T-helper 1 cell (primary cell): Measurements from ENCODE around the gene PLEKHA5.
A peak's percentile ranks its signal among the peaks of the same experiment; 100 is the strongest.
"Not testable (repeated sequence)": the region's sequence is repeated elsewhere in the genome, so short reads cannot be mapped to it uniquely, and the experiment has no call there.

Experiments used
- DNase-seq, 5 donors: peaks; one replicate each; pipeline ENCODE4 v3.0.0-alpha.2; 2012 to 2020
- total RNA-seq, 4 donors: gene quantifications; one replicate each; lab custom pipeline; 2026; lab: John Stamatoyannopoulos, UW

PLEKHA5 gene
- total RNA-seq: 5.0 to 36.7 (median 22.8) reads per million in 4 donors

- DNase-seq: peak in 4 of 5 donors; percentile 10 to 43 (median 34)
These were observed at the start of gene PLEKHA5 for GRCh38 chr12:19129486-19130223. Gene PLEKHA5, plus strand, starts transcription at chr12:19129733. Its CDS starts 67 bp downstream, at chr12:19129800.

- no peak for DNase-seq
These were observed 48.6 kb upstream of the PLEKHA5 start for GRCh38 chr12:19080918-19081317.

GRCh38 chr12:19082365-19082911 is 47.1 kb upstream of the PLEKHA5 start:
- peak in 1 of 5 donors; percentile 1 for DNase-seq

GRCh38 chr12:19084547-19084946 is 45.0 kb upstream of the PLEKHA5 start:
- DNase-seq: no peak

- DNase-seq: no peak
These were observed 44.4 kb upstream of the PLEKHA5 start for GRCh38 chr12:19085090-19085489.

GRCh38 chr12:19088606-19089005 is 40.9 kb upstream of the PLEKHA5 start:
- DNase-seq: no peak

- not testable (repeated sequence) for DNase-seq
These were observed 37.1 kb upstream of the PLEKHA5 start for GRCh38 chr12:19092482-19092881.

GRCh38 chr12:19093218-19093617 is 36.3 kb upstream of the PLEKHA5 start:
- DNase-seq: no peak

- no peak for DNase-seq
These were observed 34.2 kb upstream of the PLEKHA5 start for GRCh38 chr12:19095331-19095730.

- no peak for DNase-seq
These were observed 33.6 kb upstream of the PLEKHA5 start for GRCh38 chr12:19095756-19096480.

- DNase-seq: no peak
These were observed 24.1 kb upstream of the PLEKHA5 start for GRCh38 chr12:19105463-19105862.

GRCh38 chr12:19107750-19108149 is 21.8 kb upstream of the PLEKHA5 start:
- DNase-seq: no peak

GRCh38 chr12:19110221-19110940 is 19.2 kb upstream of the PLEKHA5 start:
- no peak for DNase-seq

GRCh38 chr12:19113464-19113863 is 16.1 kb upstream of the PLEKHA5 start:
- DNase-seq: no peak

GRCh38 chr12:19115285-19115684 is 14.2 kb upstream of the PLEKHA5 start:
- DNase-seq: no peak

- DNase-seq: no peak
These were observed 10.1 kb upstream of the PLEKHA5 start for GRCh38 chr12:19119440-19119839.

GRCh38 chr12:19120795-19121194 is 8.7 kb upstream of the PLEKHA5 start:
- DNase-seq: no peak

- no peak for DNase-seq
These were observed 8.0 kb upstream of the PLEKHA5 start for GRCh38 chr12:19121449-19122018.

- DNase-seq: peak in 1 of 5 donors; percentile 68
These were observed 4.2 kb upstream of the PLEKHA5 start for GRCh38 chr12:19125325-19125724.

- DNase-seq: no peak
These were observed 2.3 kb upstream of the PLEKHA5 start for GRCh38 chr12:19127270-19127669.

GRCh38 chr12:19128485-19128884 is 1.0 kb upstream of the PLEKHA5 start:
- DNase-seq: no peak

GRCh38 chr12:19129122-19129485 is 429 bp upstream of the PLEKHA5 start:
- no peak for DNase-seq
